Progenitor cell of endocrine pancreas (in vitro differentiated cells): ENCODE data around the gene ATG14. TPM values are rescaled to one million over a fixed set of nuclear protein-coding genes. Genes with fewer than 3 reads are reported as not detected.
"Not testable (repeated sequence)": the region's sequence is repeated elsewhere in the genome, so short reads cannot be mapped to it uniquely, and the experiment has no call there.

ENCODE experiments used
- DNase-seq: peaks from one replicate; pipeline ENCODE4 v3.0.0; 2021; ENCODE audit warnings: low spot score; ENCODE audit not compliant: unreplicated experiment
- H3K27ac Mint-ChIP-seq: 2 replicates; pipeline ENCODE4 v1.8.0; 2021; ENCODE audit warnings: mild to moderate bottlenecking, moderate library complexity, mixed read lengths
- H3K27me3 Mint-ChIP-seq: 2 replicates; pipeline ENCODE4 v1.8.0; 2021; ENCODE audit warnings: mixed read lengths
- H3K36me3 Mint-ChIP-seq: 2 replicates; pipeline ENCODE4 v1.8.0; 2022; ENCODE audit warnings: mixed read lengths; ENCODE audit not compliant: insufficient read depth
- H3K4me1 Mint-ChIP-seq: 2 replicates; pipeline ENCODE4 v1.8.0; 2021; ENCODE audit warnings: low read depth, mixed read lengths
- H3K4me3 Mint-ChIP-seq: 2 replicates; pipeline ENCODE4 v1.8.0; 2021; ENCODE audit warnings: low read depth, mild to moderate bottlenecking, moderate library complexity, mixed read lengths
- H3K9me3 Mint-ChIP-seq: 2 replicates; pipeline ENCODE4 v1.8.0; 2021; ENCODE audit warnings: low read depth, mixed read lengths
- CTCF ChIP-seq: fragments of 200-600 bp; sonication (generic); IDR thresholded peaks from one replicate; pipeline ENCODE4 v1.5.0; 2021; ENCODE audit warnings: antibody characterized with exemption, mild to moderate bottlenecking; ENCODE audit not compliant: unreplicated experiment
- total RNA-seq: library from RNA; stranded (reverse); gene quantifications from 2 replicates; pipeline ENCODE4 v1.2.1, GENCODE V29; 2021

The ATG14 gene
- total RNA-seq, 1 donor from 2014 or later = 14.9 TPM

- Mint-ChIP-seq H3K4me1 (peaks cover 22% of the 10 kb centered on the region), H3K27me3 (no peaks in the 10 kb centered on the region), H3K27ac (no peak overlapping the region), H3K9me3 (no peaks in the 10 kb centered on the region), H3K36me3 (peaks cover 6% of the 10 kb centered on the region), H3K4me3 (no peak overlapping the region)
- no peak for DNase-seq
- TF ChIP-seq CTCF = no peak
Observed at GRCh38 chr14:55348766-55349453, 62.7 kb downstream of the ATG14 start.

- Mint-ChIP-seq H3K9me3 (no peaks in the 10 kb centered on the region), H3K4me3 (no peak overlapping the region), H3K27me3 (no peaks in the 10 kb centered on the region), H3K4me1 (peaks cover 25% of the 10 kb centered on the region), H3K36me3 (peaks cover 4% of the 10 kb centered on the region), H3K27ac (no peak overlapping the region)
- no peak for TF ChIP-seq CTCF
- no peak for DNase-seq
Observed at GRCh38 chr14:55347748-55348147, 63.9 kb downstream of the ATG14 start.

GRCh38 chr14:55347040-55347439 lies 64.6 kb downstream of the ATG14 start:
- TF ChIP-seq CTCF = no peak
- DNase-seq = no peak
- Mint-ChIP-seq H3K36me3 (peaks cover 4% of the 10 kb centered on the region), H3K27ac (no peak overlapping the region), H3K4me1 (peaks cover 25% of the 10 kb centered on the region), H3K4me3 (no peak overlapping the region), H3K9me3 (no peaks in the 10 kb centered on the region), H3K27me3 (no peaks in the 10 kb centered on the region)

GRCh38 chr14:55344582-55345163 lies 67.0 kb downstream of the ATG14 start:
- not testable (repeated sequence) for H3K4me3 Mint-ChIP-seq, H3K36me3 Mint-ChIP-seq, H3K9me3 Mint-ChIP-seq, H3K27ac Mint-ChIP-seq, H3K27me3 Mint-ChIP-seq, DNase-seq
- H3K4me1 Mint-ChIP-seq = peaks cover 30% of the 10 kb centered on the region

- Mint-ChIP-seq H3K4me1 (peaks cover 24% of the 10 kb centered on the region), H3K36me3 (no peaks in the 10 kb centered on the region), H3K4me3 (no peak overlapping the region), H3K27ac (no peak overlapping the region), H3K9me3 (no peaks in the 10 kb centered on the region), H3K27me3 (no peaks in the 10 kb centered on the region)
- TF ChIP-seq CTCF = no peak
- DNase-seq = no peak
Observed at GRCh38 chr14:55341781-55342180, 69.8 kb downstream of the ATG14 start.

GRCh38 chr14:55340482-55340881 lies 71.1 kb downstream of the ATG14 start:
- Mint-ChIP-seq H3K4me1 (peaks cover 22% of the 10 kb centered on the region), H3K4me3 (no peak overlapping the region), H3K27me3 (no peaks in the 10 kb centered on the region), H3K9me3 (no peaks in the 10 kb centered on the region), H3K27ac (no peak overlapping the region), H3K36me3 (no peaks in the 10 kb centered on the region)
- no peak for DNase-seq
- no peak for TF ChIP-seq CTCF
